Activated CD8-positive, alpha-beta memory T cell treated with anti-CD3 and anti-CD28 coated beads, Interleukin-2, amount 10 ng/mL, durations not matched to agents 7 days and 5 days (primary cell): ENCODE measurements around the gene TMEM141. TPM values are rescaled to one million over a fixed set of nuclear protein-coding genes. Genes with fewer than 3 reads are reported as not detected.
"Not testable (repeated sequence)": the region's sequence is repeated elsewhere in the genome, so short reads cannot be mapped to it uniquely, and the experiment has no call there.

ENCODE experiments used
- ATAC-seq: fragments of 150-1000 bp; cut with Tn5 transposase; one replicate; pipeline ENCODE4 v1.10.0; 2021; ENCODE audit warnings: moderate library complexity
- CTCF ChIA-PET: fragments of 350-600 bp; sonication (Branson Sonifier 250); formaldehyde crosslinking; loops from one replicate; lab custom pipeline; 2021; ENCODE audit warnings: antibody characterized with exemption; lab: Charles Lee
- DNase-seq: peaks from one replicate; pipeline ENCODE4 v3.0.0-alpha.2; 2020
- H3K27ac Mint-ChIP-seq: one replicate; pipeline ENCODE4 v1.8.0; 2021; ENCODE audit warnings: mild to moderate bottlenecking, mixed read lengths
- H3K27me3 Mint-ChIP-seq: one replicate; pipeline ENCODE4 v1.8.0; 2021; ENCODE audit warnings: mixed read lengths
- H3K36me3 Mint-ChIP-seq: one replicate; pipeline ENCODE4 v1.8.0; 2021; ENCODE audit warnings: mild to moderate bottlenecking, mixed read lengths
- H3K4me1 Mint-ChIP-seq: one replicate; pipeline ENCODE4 v1.8.0; 2021; ENCODE audit warnings: mixed read lengths
- H3K4me3 Mint-ChIP-seq: one replicate; pipeline ENCODE4 v1.8.0; 2021; ENCODE audit warnings: mild to moderate bottlenecking, moderate library complexity, mixed read lengths
- H3K9me3 Mint-ChIP-seq: one replicate; pipeline ENCODE4 v1.8.0; 2022; ENCODE audit warnings: low read depth, mixed read lengths
- total RNA-seq, 2 experiments: library from RNA; stranded (reverse); gene quantifications; one replicate each; pipeline ENCODE4 v1.2.3, GENCODE V29; 2021

The TMEM141 gene
- total RNA-seq, 2 experiments from 2014 or later: 31.7 to 32.8 TPM

- ATAC-seq: no peak
- H3K27me3 Mint-ChIP-seq: peaks cover 14% of the 10 kb centered on the region
- no peaks in the 10 kb centered on the region for H3K9me3 Mint-ChIP-seq
- CTCF ChIA-PET: interaction anchor here (3.0 kb wide), 1 partner anchor 12 kb away, joined by 24 read pairs; the partner anchor contains the start of gene RABL6
- no peak overlapping the region for H3K4me3 Mint-ChIP-seq
- H3K27ac Mint-ChIP-seq: no peak overlapping the region
- DNase-seq: no peak
- H3K36me3 Mint-ChIP-seq: no peaks in the 10 kb centered on the region
- H3K4me1 Mint-ChIP-seq: peaks cover 12% of the 10 kb centered on the region
Observed at GRCh38 chr9:136795000-136795348, 3.8 kb downstream of the TMEM141 start.

GRCh38 chr9:136796238-136796774 lies 5.2 kb downstream of the TMEM141 start, which contains the start of gene CCDC183:
TSS of gene CCDC183 (plus strand) at chr9:136796338. CDS start at chr9:136796398, 60 bp downstream.
- no peak within 1 kb of the TSS for H3K27ac Mint-ChIP-seq
- H3K9me3 Mint-ChIP-seq: no peaks in the 10 kb centered on the region
- no peak within 1 kb of the TSS for H3K4me3 Mint-ChIP-seq
- peaks cover 20% of the 10 kb centered on the region for H3K4me1 Mint-ChIP-seq
- DNase-seq (no peak), ATAC-seq (no peak)
- H3K36me3 Mint-ChIP-seq: no peaks in the 10 kb centered on the region
- CTCF ChIA-PET: interaction anchor here (0.6 kb wide), 1 partner anchor 271 kb away, joined by 5 read pairs; no protein-coding TSS in a partner anchor
- peaks cover 19% of the 10 kb centered on the region for H3K27me3 Mint-ChIP-seq

GRCh38 chr9:136796775-136797347 lies 5.7 kb downstream of the TMEM141 start:
- DNase-seq, CTCF ChIA-PET, H3K4me3 Mint-ChIP-seq, H3K36me3 Mint-ChIP-seq, ATAC-seq, H3K27ac Mint-ChIP-seq, H3K9me3 Mint-ChIP-seq: not testable (repeated sequence)
- peaks cover 23% of the 10 kb centered on the region for H3K4me1 Mint-ChIP-seq
- H3K27me3 Mint-ChIP-seq: peaks cover 22% of the 10 kb centered on the region

- ATAC-seq: no peak
- H3K27me3 Mint-ChIP-seq: peaks cover 27% of the 10 kb centered on the region
- H3K9me3 Mint-ChIP-seq: no peaks in the 10 kb centered on the region
- CTCF ChIA-PET: interaction anchor here (1.4 kb wide), 1 partner anchor 11 kb away, joined by 5 read pairs; no protein-coding TSS in a partner anchor
- H3K36me3 Mint-ChIP-seq: no peaks in the 10 kb centered on the region
- H3K4me3 Mint-ChIP-seq: no peak overlapping the region
- H3K27ac Mint-ChIP-seq: no peak overlapping the region
- H3K4me1 Mint-ChIP-seq: peaks cover 19% of the 10 kb centered on the region
- DNase-seq: no peak
Observed at GRCh38 chr9:136798708-136799078, 7.5 kb downstream of the TMEM141 start.

- no peaks in the 10 kb centered on the region for H3K9me3 Mint-ChIP-seq
- no peak overlapping the region for H3K4me3 Mint-ChIP-seq
- ATAC-seq (no peak), DNase-seq (no peak)
- CTCF ChIA-PET: interaction anchor here (1.1 to 2.4 kb wide), 4 partner anchors 9 to 43 kb away, joined by 5 to 15 read pairs (median 6); partner anchors contain the start of genes AJM1 and TMEM141
- H3K36me3 Mint-ChIP-seq: no peaks in the 10 kb centered on the region
- peaks cover 19% of the 10 kb centered on the region for H3K4me1 Mint-ChIP-seq
- H3K27ac Mint-ChIP-seq: no peak overlapping the region
- H3K27me3 Mint-ChIP-seq: peaks cover 27% of the 10 kb centered on the region
Observed at GRCh38 chr9:136799079-136799853, 8.1 kb downstream of the TMEM141 start.

GRCh38 chr9:136799854-136800657 lies 8.9 kb downstream of the TMEM141 start:
- peaks cover 19% of the 10 kb centered on the region for H3K4me1 Mint-ChIP-seq
- DNase-seq (peak; percentile 92), ATAC-seq (peak; percentile 82)
- H3K27ac Mint-ChIP-seq: no peak overlapping the region
- H3K36me3 Mint-ChIP-seq: no peaks in the 10 kb centered on the region
- no peaks in the 10 kb centered on the region for H3K9me3 Mint-ChIP-seq
- H3K4me3 Mint-ChIP-seq: peak overlapping the region; percentile 72
- CTCF ChIA-PET: interaction anchor here (0.6 to 3.2 kb wide), 9 partner anchors 7 to 441 kb away, joined by 3 to 16 read pairs (median 5); partner anchors contain the start of genes ABCA2, AJM1, TMEM141 and TUBB4B
- peaks cover 27% of the 10 kb centered on the region for H3K27me3 Mint-ChIP-seq

GRCh38 chr9:136802321-136802720 lies 11.2 kb downstream of the TMEM141 start:
- no peak overlapping the region for H3K4me3 Mint-ChIP-seq
- peaks cover 32% of the 10 kb centered on the region for H3K4me1 Mint-ChIP-seq
- H3K9me3 Mint-ChIP-seq: no peaks in the 10 kb centered on the region
- ATAC-seq (no peak), DNase-seq (no peak)
- CTCF ChIA-PET: interaction anchor here (1.4 to 3.2 kb wide), 3 partner anchors 10 to 227 kb away, joined by 3 to 16 read pairs (median 8); partner anchors contain the start of gene TRAF2
- peaks cover 3% of the 10 kb centered on the region for H3K36me3 Mint-ChIP-seq
- H3K27ac Mint-ChIP-seq: no peak overlapping the region
- H3K27me3 Mint-ChIP-seq: peaks cover 14% of the 10 kb centered on the region

- peaks cover 13% of the 10 kb centered on the region for H3K27me3 Mint-ChIP-seq
- not testable (repeated sequence) for DNase-seq, H3K9me3 Mint-ChIP-seq, ATAC-seq, H3K4me3 Mint-ChIP-seq, H3K36me3 Mint-ChIP-seq, H3K27ac Mint-ChIP-seq
- CTCF ChIA-PET: interaction anchor here (2.1 to 3.2 kb wide), 2 partner anchors 11 to 226 kb away, joined by 8 to 16 read pairs; no protein-coding TSS in a partner anchor
- H3K4me1 Mint-ChIP-seq: peaks cover 32% of the 10 kb centered on the region
Observed at GRCh38 chr9:136803009-136803550, 11.9 kb downstream of the TMEM141 start.

GRCh38 chr9:136803551-136804508 lies 12.7 kb downstream of the TMEM141 start:
- Mint-ChIP-seq H3K4me1 (peaks cover 33% of the 10 kb centered on the region), H3K27me3 (peaks cover 13% of the 10 kb centered on the region), H3K36me3 (peaks cover 4% of the 10 kb centered on the region), H3K9me3 (no peaks in the 10 kb centered on the region), H3K4me3 (no peak overlapping the region), H3K27ac (no peak overlapping the region)
- DNase-seq (no peak), ATAC-seq (no peak)
- CTCF ChIA-PET: interaction anchor here (1.1 to 2.1 kb wide), 3 partner anchors 12 to 225 kb away, joined by 3 to 8 read pairs (median 4); partner anchors contain the start of gene AJM1

- Mint-ChIP-seq H3K9me3 (no peaks in the 10 kb centered on the region), H3K4me3 (no peak overlapping the region), H3K27me3 (peaks cover 13% of the 10 kb centered on the region), H3K27ac (no peak overlapping the region), H3K36me3 (peaks cover 10% of the 10 kb centered on the region), H3K4me1 (peaks cover 42% of the 10 kb centered on the region)
- CTCF ChIA-PET: interaction anchor here (1.1 to 2.1 kb wide), 3 partner anchors 12 to 225 kb away, joined by 3 to 8 read pairs (median 4); partner anchors contain the start of gene AJM1
- ATAC-seq (no peak), DNase-seq (no peak)
Observed at GRCh38 chr9:136804509-136805206, 13.5 kb downstream of the TMEM141 start.

GRCh38 chr9:136805207-136805740 lies 14.1 kb downstream of the TMEM141 start:
- Mint-ChIP-seq H3K9me3 (no peaks in the 10 kb centered on the region), H3K36me3 (peaks cover 15% of the 10 kb centered on the region), H3K4me3 (peak overlapping the region; percentile 11), H3K4me1 (peaks cover 45% of the 10 kb centered on the region), H3K27me3 (peaks cover 13% of the 10 kb centered on the region), H3K27ac (no peak overlapping the region)
- DNase-seq (no peak), ATAC-seq (no peak)
- CTCF ChIA-PET: interaction anchor here (0.9 to 2.8 kb wide), 5 partner anchors 12 to 259 kb away, joined by 3 to 24 read pairs (median 3); partner anchors contain the start of gene AJM1
